GM12801 (cell line): ENCODE measurements around the gene GARNL3.

ENCODE experiments used
- CTCF ChIP-seq: IDR thresholded peaks from one replicate; pipeline ENCODE4 v1.5.1; 2011; ENCODE audit warnings: control low read depth; ENCODE audit not compliant: insufficient read length; ENCODE audit errors: extremely low read depth

Gene GARNL3

GRCh38 chr9:127366594-127366993 lies 102.0 kb downstream of the GARNL3 start:
- no peak for TF ChIP-seq CTCF

- no peak for TF ChIP-seq CTCF
Observed at GRCh38 chr9:127368852-127369402, 104.4 kb downstream of the GARNL3 start.

GRCh38 chr9:127369428-127369827 lies 104.9 kb downstream of the GARNL3 start:
- no peak for TF ChIP-seq CTCF

GRCh38 chr9:127370147-127370579 lies 105.6 kb downstream of the GARNL3 start:
- no peak for TF ChIP-seq CTCF

- no peak for TF ChIP-seq CTCF
Observed at GRCh38 chr9:127370672-127371648, 106.4 kb downstream of the GARNL3 start.

- TF ChIP-seq CTCF: no peak
Observed at GRCh38 chr9:127380479-127380878, 115.9 kb downstream of the GARNL3 start.

- TF ChIP-seq CTCF: no peak
Observed at GRCh38 chr9:127382541-127382940, 118.0 kb downstream of the GARNL3 start.
